Inflammatory macrophage treated with lipopolysaccharide for 1 hour (primary cell): ENCODE data around the gene MAD1L1.
"Not testable (repeated sequence)": the region's sequence is repeated elsewhere in the genome, so short reads cannot be mapped to it uniquely, and the experiment has no call there.

ENCODE experiments used
- DNase-seq, 2 donors: peaks; one replicate each; pipeline ENCODE4 v3.0.0-alpha.2; 2020 to 2022

The MAD1L1 gene

DNA sequence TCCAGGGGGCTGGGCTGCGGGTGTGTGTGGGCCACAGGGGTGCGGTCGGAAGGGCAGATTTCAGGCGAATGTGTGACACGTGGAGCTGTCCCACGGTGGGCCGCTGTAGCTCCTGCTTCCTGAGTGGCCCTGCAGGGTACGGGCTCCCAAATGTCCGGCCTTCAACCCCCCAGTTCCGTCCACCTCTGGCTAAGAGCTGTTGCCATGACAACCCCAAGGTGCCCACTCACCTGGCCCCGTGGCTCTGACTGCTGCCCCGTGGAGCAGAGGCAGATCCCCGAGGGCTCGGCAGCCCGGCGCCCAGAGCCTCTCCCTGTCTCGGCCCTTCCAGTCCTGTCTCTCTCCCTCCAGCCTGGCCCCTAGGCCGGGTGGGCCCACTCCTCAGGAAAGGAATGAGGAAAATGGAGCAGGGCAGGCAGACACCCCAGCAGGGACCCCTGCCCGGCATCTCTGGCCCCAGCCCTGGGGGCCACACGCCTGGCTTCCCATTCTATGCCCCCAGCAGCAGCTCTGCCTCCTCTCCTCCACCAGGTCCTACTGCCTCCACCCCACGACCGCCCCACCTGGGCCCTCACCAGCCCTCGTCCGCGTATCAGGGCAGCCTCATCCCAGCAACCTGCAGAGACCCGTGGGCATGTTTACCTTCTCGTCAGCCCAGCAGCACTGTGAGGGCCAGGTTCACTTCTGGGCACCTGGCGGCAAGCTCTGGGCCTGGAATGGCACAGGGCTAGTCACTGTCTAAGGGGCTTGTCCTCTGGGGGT is 347.1 kb downstream of the MAD1L1 start:
- DNase-seq = no peak

DNA sequence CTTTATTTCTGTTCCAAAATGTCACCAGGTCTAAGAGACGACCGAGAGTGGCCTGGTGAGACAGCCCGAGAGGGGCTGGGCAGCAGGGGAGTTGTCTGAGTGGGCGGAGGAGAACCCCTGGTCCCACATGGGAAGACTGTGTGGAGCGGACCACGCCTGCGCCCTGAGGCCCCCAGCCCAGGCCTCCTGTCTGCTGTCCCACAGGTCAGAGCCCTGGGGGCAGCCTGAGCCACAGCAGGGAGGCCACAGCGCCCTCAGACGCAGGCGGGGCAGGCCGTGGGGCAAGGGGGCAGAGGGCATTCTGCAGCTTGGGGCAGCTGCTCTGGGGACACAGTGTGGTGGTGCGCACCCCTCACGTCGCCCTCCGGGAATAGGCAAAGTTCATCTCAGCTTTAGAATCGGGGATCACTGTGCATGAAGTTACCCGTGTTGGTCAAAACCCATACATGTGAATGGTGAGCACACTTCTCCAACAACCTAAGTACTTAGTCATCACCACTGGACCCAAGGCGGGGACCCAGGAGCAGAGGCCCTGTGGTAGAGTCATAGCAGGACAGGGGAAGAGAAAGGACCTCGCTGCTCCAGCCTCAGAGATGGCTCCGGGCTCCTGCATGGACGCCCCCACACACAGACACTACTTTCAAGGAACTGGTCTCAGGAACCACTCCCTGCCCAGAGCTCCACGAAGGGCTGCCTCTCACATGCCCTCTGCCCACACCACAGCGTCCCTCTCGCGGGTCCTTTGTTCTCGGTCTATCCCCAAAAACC is 348.0 kb downstream of the MAD1L1 start:
- peak; percentile 4 to 29 for DNase-seq

DNA sequence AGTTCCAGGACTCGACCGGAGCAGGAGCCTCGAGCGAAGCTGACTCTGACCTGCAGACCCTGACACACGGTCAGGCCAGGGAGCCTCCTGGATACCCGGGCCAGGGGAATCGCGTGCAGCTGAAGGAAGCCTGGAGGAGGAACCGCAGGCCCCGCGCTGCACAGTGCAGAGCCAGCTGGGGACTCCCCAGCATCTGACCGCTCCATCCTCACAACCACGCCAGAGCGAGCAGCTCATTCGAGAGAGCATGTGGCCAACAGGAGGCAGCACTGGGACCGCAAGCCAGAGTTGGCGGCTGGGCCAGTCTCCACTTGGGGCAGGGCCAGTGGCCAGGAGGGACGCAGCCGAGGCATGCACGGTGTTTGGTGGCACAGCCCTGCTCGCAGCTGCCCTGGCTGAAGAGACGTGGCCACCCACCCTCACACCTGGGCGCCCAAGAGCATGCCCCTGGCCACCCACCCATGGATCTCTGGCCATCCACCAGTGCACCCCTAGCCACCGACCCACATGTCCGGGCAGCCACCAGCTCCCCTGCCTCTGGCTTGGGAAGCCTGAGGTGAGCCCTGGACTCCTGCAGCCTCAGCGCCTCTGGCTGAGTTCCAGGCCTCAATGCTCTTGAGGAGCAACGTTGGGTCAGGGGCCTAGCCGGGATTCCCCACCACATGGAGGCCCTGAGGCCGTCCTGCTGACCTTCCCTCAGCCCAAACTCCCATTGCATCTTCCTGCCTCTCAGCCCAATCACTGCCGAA is 348.7 kb downstream of the MAD1L1 start:
- no peak for DNase-seq

DNA sequence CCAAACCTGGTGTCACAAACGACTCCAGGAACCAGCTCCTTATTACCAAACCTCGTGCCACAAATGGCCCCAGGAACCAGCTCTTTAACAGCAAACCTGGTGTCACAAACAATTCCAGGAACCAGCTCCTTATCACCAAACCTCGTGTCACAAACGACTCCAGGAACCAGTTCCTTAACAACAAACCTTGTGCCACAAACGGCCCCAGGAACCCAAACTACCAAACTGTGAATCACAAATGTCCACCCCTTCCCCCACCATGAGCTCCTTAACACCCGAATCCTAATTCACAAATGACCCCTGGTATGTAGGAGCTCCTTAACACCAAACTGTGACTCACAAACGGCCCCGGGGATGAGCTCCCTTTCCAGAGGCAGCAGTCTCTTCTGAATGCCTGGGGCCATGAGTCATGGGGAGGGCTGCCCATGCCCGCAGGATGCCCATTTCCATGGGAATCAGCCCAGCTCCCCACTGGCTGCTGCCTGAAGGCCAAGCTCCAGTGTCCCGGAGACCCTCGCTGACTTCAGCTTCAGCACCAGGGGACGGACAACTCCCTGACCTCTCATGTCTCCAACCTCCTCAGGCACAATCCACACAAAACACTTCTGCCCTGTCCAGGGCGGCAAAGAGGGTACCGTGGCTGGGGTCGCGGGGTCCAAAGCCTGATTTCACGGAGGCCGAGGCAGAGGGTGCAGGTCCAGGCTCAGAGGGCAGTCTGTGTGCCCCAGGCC is 349.5 kb downstream of the MAD1L1 start:
- DNase-seq = peak in 1 of 2 donors; percentile 4

DNA sequence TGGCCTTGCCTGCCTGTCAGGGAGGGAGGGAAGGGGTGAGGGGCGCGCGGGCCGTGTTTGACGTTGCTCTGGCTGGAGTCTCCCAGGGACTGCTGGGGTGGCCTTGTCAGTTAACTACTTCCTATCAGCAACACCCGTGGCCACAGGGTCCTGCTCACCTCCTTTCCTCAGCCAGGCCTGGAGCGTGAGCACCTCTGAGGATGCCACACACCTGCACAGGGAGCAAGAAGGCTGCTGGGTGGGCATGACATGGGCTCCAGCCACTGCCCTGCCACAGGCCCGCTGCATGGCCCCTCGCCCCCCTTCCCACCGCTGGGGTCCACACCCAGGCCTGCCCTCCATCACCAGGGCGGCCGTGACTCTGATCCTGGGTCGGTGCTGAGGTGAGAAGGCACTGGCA is 350.3 kb downstream of the MAD1L1 start:
- no peak for DNase-seq

DNA sequence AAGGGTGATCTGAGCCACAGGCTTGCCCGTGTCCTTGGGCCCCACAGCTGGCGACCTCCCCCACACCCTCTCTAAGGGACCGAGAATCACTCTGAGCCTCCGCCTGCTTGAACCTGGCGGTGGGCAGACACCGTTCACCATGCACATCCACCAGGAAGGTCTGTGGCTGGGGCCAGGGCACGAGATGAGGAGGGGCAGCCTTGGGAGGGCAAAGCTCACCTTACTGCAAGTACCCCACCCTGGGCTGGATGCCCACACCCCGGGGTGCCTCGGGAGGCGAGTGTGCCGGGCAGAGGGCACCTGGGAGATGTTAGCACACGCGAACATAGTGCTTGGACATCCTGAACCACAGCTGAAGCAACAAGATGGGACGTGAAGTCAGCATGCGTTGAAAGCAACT is 350.8 kb downstream of the MAD1L1 start:
- no peak for DNase-seq

DNA sequence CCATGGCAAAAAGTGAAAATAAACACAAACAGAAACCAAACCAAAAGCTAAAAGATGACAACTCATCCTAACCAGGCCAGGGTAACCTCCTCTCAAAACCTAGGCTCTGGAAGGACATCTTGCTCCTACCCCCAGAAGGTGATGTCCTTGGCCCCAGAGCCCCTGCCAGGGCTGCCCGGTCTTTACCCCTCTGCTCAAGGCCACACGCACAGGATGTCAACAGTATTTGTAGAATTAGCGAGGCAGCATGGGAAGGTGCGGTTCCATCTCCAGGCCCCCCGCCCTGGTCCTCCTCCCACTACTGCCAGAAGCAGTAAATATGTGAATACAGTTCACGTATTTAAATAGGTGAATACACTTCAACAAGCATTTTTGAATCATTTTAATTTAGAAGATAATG is 356.1 kb downstream of the MAD1L1 start:
- not testable (repeated sequence) for DNase-seq

DNA sequence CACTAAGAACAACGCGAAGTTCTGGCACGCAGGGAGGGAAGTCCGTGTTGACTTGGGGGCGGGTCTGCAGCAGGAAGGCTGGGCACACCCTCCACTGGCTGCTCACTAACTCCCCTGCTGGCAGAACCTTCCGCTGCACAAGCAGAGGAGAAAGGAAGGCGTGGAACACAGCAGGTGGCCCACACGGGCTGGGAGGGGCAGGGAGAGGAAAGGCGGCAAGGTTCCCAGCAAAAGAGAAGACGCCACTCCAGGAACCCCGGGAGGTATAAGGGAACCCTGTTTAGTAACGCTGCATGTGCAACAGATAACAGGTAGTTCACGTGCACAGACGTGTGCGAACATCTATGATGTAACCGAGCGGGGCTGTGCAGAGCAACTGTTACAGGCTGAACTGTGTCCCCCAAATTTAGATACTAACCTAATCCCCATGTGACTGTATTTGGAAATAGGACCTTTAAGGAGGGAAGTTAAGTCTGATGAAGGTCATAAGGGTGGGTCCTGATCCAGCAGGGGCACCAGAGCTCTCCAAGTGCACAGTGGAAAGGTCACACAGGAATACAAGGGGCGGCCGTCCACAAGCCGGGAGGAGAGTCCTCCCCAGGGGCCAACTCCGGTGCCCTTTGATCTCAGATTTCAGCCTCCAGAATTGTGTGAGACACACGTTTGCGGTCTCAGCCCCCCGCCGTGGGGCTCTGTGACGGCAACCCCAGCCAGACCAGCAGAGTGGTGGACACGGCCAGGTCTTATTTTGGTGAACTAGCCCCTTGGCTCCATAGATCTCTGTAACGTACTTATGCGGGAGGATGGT is 357.1 kb downstream of the MAD1L1 start:
- DNase-seq = not testable (repeated sequence)

DNA sequence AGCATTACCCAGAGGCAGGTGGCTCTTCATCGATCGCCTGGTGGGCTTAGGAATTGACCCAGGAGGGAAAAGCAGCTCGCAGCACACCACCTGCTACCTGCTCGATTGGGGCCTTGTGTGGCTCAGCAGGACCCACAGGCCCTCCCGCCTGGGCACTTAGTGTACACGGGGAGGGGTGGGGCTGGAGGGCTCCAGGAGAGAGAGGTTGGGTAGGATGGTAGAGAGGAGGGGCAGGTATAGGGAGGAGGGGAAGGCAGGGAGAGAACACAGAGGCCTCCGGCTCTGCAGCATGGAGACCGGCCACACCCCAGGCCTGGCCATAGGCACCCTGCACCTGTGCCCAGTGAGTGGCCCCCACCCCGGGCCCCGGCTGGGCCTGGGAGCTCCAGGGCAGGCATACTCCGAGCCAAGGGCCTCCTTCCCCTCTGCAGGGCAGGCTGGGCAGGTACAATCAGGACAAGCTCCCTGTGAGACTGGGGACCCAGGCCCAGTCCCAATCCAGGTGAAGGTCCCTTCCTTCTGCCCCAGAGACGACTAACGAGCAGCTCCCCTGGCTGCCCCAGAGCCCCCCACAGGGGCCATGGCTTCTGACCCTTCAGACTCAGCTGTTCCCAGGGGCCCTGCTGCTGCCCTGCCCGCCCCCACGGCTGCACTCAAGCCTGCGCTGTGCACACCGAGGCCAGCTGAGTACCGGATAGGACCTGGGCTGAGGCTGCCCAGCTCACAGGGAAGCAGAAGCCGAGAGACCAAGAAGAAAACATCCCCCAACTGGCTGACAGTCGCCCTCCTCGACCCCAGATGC is 358.0 kb downstream of the MAD1L1 start:
- DNase-seq = not testable (repeated sequence)

DNA sequence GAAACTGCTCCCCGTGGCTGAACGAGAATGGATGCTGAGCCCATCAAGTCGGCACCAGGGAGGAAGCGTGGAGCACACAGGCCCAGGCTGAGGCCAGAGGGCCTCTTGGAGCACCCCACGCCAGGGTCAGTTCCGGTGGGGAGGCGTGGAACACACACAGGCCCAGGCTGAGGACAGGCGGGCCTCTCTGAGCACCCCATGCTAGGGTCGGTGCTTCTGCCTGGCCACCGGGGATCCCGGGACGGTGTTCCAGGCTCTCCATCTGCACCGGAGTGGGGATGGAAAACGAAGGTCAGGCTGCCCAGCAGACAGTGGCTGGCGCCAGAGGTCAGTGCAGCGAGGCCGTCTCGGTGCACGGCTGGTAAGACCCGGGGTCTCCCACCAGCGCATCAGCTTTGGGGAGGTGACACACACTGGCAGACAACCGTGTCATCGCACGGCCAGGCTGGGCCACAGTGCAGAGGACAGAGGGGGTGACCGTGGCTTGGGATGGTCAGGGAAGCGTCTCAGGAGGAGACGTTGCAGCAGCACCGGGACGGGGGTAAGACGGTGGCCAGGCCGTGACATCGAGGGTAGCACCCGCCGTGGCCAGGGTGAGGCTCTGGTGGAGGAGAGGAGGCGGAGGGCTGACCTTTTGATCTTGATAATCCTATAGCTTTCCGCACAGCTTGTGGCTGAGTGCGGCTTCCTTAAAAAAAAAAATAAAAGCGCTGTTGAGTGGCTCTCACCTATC is 358.7 kb downstream of the MAD1L1 start:
- no peak for DNase-seq

DNA sequence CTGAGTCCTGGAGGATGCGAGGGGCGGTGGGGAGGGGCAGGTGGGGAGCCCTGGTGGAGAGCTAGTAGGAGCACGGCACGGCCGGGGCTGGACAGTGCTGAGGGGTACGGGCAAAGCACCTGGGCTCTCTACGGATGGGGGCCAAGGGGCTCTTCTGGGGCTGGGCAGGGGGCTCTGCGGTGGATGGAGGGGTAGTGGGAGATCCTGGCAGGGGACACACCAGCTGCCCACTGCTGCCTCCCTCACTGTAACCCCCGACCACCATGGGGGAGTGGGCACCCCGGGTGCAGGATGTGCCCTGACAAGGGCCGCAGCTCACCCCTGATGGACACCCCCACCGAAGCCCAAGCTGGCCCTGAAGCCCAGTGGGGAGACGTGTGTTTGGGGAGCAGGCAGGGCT is 359.3 kb downstream of the MAD1L1 start:
- no peak for DNase-seq

DNA sequence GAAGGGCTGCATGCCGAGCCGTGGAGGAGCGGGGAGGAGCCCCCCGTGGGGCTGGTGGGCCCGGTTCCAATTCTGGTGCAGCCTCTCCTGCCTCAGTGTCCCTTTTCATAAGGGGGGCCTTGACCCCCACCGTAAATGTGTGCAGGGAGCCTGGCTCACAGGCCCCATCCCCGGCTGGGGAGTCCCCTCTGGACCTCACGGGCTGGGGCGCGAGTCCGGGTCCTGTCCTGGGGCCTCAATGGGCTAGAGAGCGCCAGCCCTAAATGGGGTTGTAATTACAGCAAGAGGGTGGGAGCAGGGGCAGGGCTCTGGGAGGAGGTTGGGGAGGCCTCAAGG is 359.7 kb downstream of the MAD1L1 start:
- no peak for DNase-seq

DNA sequence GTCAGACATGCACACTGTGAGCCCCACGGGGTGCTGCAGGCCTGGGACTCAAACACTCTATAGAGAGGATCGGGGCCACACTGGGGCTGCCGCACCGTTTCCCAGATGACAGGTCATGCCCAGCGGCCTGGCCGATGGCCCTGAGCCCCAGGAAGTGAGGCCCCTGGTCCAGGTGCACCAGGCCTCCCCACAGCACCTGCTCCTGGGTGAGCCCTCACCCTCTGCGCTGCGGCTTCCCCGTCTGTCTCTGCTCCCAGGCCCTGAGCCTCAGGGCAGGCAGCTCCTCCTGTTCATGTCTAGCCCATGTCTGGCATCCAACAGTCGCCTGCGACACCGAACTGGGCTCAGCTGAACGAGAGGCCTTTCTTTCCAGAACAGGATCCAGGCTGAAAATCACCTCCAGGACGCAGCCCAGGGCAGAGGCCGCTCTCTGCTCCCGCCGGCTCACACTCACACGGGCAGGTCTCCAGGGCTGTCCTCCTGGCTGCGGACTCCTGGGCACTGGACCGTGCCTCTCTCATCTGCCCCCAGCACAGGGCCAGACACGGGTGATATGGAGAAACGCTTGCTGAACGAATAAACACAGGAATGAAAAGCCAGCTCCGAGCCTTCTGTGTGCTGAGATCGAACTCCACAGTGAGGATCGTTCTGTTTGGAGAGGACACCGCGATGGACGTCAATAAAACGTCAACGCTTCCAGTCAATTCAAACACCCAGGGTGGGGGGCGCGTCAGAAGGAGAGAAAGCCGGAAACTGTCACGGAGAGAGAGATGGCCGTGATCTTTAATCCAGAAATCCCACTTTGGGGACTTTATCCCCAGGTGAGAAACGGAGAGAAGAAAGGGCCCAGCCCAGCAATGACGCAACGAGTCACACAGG is 360.3 kb downstream of the MAD1L1 start:
- no peak for DNase-seq

DNA sequence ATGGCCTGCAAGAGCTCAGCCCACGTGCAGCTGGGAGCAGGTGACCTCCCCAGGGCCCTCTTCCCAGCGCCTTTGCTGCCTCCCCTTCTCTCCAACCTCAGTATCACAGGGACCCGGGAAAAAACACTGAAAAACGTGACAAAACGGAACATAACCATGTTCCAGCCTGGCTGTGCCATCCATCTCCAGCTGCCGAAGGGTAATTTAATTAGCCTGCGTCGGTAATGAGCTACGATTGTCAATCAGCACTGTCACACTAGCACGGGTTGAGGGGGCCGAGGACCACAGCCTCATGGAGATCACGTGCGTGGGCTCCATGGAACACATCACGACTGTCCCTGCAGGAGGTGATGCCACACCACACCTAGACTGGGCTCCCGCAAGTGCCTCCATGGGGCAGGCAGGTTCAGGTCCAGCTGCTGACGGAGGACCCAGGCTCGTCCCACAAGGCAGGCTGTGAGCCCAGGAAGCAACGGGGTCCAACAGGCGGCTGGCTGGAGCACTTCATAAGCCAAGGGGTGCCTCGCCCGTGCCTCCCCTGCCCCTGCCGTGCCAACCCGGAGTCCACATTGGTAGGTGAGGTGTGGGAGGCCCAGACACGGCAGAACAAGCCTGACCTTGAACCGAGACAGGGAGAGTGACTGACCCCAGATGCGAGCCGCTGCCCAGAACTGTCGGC is 363.2 kb downstream of the MAD1L1 start:
- no peak for DNase-seq

DNA sequence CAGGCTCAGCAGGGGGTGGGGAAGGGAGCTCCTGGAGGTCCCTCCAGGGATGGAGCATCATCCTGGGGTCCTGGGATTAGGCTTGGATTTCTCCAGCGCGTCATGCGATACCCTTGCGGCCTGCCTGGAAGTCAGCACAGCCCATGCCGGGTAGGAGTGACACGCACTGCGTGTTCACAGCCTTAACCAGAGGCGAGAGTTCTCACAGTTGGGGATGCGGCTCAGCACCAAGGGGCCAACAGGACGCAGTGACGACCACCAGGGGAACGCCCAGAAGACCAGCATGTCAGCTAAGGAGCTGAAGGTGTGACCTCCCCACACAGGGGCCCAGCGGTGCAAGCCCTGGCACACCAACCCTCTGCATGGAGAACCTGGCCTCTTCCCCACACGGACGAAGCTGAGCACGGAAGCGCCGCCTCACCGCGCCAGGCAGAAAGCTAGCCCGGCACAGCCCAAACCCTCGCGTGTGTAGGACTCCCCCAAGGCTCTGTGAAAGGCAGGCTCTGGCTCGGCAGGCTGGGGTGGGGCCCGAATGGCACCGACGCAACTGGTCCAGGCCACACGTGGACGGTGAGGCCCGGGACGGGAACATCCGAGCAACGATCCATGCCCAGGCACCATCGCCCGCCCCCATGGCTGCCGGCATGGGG is 364.1 kb downstream of the MAD1L1 start:
- no peak for DNase-seq

DNA sequence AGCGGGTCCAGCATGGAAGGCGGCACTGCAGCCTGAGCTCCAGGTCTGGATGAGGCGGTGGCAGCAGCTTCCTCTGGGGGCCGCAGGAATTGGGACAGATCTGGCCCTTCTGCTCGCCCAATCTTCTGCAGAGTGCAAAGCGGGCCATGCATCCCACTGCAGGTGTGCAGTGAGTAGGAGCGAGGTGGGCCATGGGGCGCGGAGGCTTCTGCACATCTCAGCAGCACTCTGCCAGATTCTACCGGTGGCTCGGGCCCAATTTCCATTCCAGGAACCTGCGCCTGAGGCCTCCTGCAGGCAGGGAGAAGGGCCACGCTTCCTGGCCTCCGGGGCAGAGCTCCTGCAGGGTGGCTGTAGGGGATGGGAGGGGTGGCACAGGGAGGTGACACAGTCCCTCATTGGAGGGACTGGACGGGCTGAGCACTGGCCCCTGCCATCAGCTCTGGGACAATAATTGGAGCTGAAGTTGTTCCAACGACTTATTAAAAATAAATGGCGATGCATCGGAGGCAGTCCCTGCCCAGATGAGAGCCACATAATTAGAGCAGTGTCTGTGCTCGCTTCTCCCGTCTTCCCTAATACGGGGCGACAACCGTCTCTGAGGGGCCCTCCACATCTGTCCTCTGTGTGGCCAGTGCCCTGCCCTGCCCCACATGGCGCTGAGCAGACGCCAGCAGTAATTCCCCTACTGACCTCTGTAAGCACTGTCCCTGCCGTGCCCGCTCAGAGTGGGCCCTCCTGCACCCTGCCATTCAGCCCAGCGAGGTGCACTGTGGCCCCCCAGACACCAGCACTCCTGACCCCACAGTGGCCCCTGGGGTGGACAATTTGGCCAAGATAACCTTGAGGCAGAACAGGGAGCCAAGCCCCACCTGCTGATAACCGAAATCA is 365.1 kb downstream of the MAD1L1 start:
- DNase-seq = no peak

DNA sequence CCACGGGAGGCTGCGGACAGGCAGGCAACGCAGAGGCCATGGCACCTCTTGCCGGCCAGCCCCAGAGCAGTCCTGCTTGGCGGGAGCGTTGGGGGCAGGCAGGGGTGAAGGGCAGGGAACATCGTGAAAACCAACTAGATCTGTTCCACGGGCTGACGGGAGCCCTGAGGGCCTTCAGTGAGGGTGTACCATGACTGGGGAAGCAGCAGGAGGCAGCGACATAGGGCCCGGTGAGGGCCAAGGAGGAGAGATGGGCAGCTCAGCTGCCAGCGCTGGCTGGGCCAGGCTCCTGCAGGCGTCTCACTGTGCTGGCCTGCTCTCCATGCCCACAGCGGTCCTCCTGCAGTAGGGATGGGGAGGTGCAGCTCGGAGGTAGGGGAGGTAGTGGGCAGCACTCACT is 366.1 kb downstream of the MAD1L1 start:
- no peak for DNase-seq
